NCI-H1048 (cell line): ENCODE measurements around the gene PILRB.

Source experiments
- DNase-seq: peaks from one replicate; lab custom pipeline; 2025; lab: John Stamatoyannopoulos, UW

Gene PILRB

GRCh38 chr7:100407285-100408180 is 49.6 kb downstream of the PILRB start:
- no peak for DNase-seq

GRCh38 chr7:100411101-100411500 is 53.2 kb downstream of the PILRB start:
- DNase-seq = no peak

GRCh38 chr7:100413346-100413745 is 55.4 kb downstream of the PILRB start:
- no peak for DNase-seq

- no peak for DNase-seq
Observed at GRCh38 chr7:100413889-100414288, 56.0 kb downstream of the PILRB start.

GRCh38 chr7:100415448-100415847 is 57.5 kb downstream of the PILRB start:
- no peak for DNase-seq
